H9 (cell line): ENCODE data around the gene TM9SF4. TPM values are rescaled to one million over a fixed set of nuclear protein-coding genes. Genes with fewer than 3 reads are reported as not detected.
A peak's percentile ranks its signal among the peaks of the same experiment; 100 is the strongest.

ENCODE experiments used
- DNase-seq: peaks from one replicate; pipeline ENCODE4 v3.0.0-alpha.2; 2017
- H2AFZ ChIP-seq: one replicate; pipeline ENCODE4 v1.6.1; 2013; ENCODE audit warnings: mild to moderate bottlenecking, low read length, control low read depth, moderate library complexity
- H2AK5ac ChIP-seq: 2 replicates; pipeline ENCODE4 v1.6.1; 2013; ENCODE audit warnings: low read length, control low read depth, mixed read lengths; ENCODE audit not compliant: insufficient read length
- H2BK120ac ChIP-seq: one replicate; pipeline ENCODE4 v1.6.1; 2013; ENCODE audit warnings: low read depth, mild to moderate bottlenecking, low read length, control low read depth, inconsistent platforms; ENCODE audit not compliant: poor library complexity, severe bottlenecking
- H2BK12ac ChIP-seq: 2 replicates; pipeline ENCODE4 v1.6.1; 2013; ENCODE audit warnings: low read length, control low read depth, mixed read lengths, low read depth; ENCODE audit not compliant: insufficient read length
- H2BK15ac ChIP-seq: 2 replicates; pipeline ENCODE4 v1.6.1; 2013; ENCODE audit warnings: low read depth, low read length, control low read depth
- H2BK20ac ChIP-seq: one replicate; pipeline ENCODE4 v1.6.1; 2013; ENCODE audit warnings: low read depth, mild to moderate bottlenecking, low read length, control low read depth, inconsistent platforms; ENCODE audit not compliant: poor library complexity, severe bottlenecking
- H2BK5ac ChIP-seq: 2 replicates; pipeline ENCODE4 v1.6.1; 2013; ENCODE audit warnings: low read length, control low read depth, mixed read lengths; ENCODE audit not compliant: insufficient read length
- H3K14ac ChIP-seq: 2 replicates; pipeline ENCODE4 v1.6.1; 2013; ENCODE audit warnings: low read length, control low read depth; ENCODE audit not compliant: insufficient read depth
- H3K18ac ChIP-seq: 2 replicates; pipeline ENCODE4 v1.6.1; 2013; ENCODE audit warnings: low read depth, mild to moderate bottlenecking, mixed read lengths, low read length, control low read depth; ENCODE audit not compliant: insufficient read length
- H3K23ac ChIP-seq: 2 replicates; pipeline ENCODE4 v1.6.1; 2013; ENCODE audit warnings: low read length, control low read depth, mixed read lengths, low read depth; ENCODE audit not compliant: insufficient read length
- H3K23me2 ChIP-seq: 2 replicates; pipeline ENCODE4 v1.6.1; 2013; ENCODE audit warnings: low read depth, mild to moderate bottlenecking, mixed read lengths, low read length, control low read depth; ENCODE audit not compliant: insufficient read length, poor library complexity, severe bottlenecking
- H3K27ac ChIP-seq: 2 replicates; pipeline ENCODE4 v1.5.1; 2013; ENCODE audit warnings: low read length, control low read depth, mixed read lengths, low read depth; ENCODE audit not compliant: insufficient read length
- H3K27me3 ChIP-seq: 2 replicates; pipeline ENCODE4 v1.6.1; 2013; ENCODE audit warnings: low read length, control low read depth, inconsistent platforms; ENCODE audit not compliant: insufficient read depth
- H3K4ac ChIP-seq: 2 replicates; pipeline ENCODE4 v1.6.1; 2013; ENCODE audit warnings: low read depth, mild to moderate bottlenecking, control low read depth, inconsistent platforms, low read length, moderate library complexity
- H3K4me1 ChIP-seq: 2 replicates; pipeline ENCODE4 v1.6.1; 2013; ENCODE audit warnings: low read length, control low read depth, inconsistent platforms; ENCODE audit not compliant: insufficient read depth
- H3K4me2 ChIP-seq: 2 replicates; pipeline ENCODE4 v1.6.1; 2013; ENCODE audit warnings: low read length, control low read depth, mixed read lengths; ENCODE audit not compliant: insufficient read length, insufficient read depth
- H3K56ac ChIP-seq: 2 replicates; pipeline ENCODE4 v1.6.1; 2013; ENCODE audit warnings: low read depth, mild to moderate bottlenecking, mixed read lengths, low read length, control low read depth; ENCODE audit not compliant: insufficient read length
- H3K79me1 ChIP-seq: 2 replicates; pipeline ENCODE4 v1.6.1; 2013; ENCODE audit warnings: low read depth, mild to moderate bottlenecking, moderate library complexity, low read length, control low read depth, inconsistent platforms; ENCODE audit not compliant: insufficient read depth, poor library complexity, severe bottlenecking
- H3K79me2 ChIP-seq: 2 replicates; pipeline ENCODE4 v1.6.1; 2013; ENCODE audit warnings: low read length, control low read depth, inconsistent platforms; ENCODE audit not compliant: insufficient read depth
- H3K9ac ChIP-seq: 2 replicates; pipeline ENCODE4 v1.6.1; 2013; ENCODE audit warnings: low read length, control low read depth, mixed read lengths; ENCODE audit not compliant: insufficient read length; ENCODE audit errors: extremely low read depth
- H3K9me3 ChIP-seq: one replicate; pipeline ENCODE4 v1.6.1; 2013; ENCODE audit warnings: low read depth, low read length, inconsistent platforms; ENCODE audit not compliant: control insufficient read depth
- H3T11ph ChIP-seq: one replicate; pipeline ENCODE4 v1.6.1; 2013; ENCODE audit warnings: mild to moderate bottlenecking, low read length, control low read depth, inconsistent platforms
- H4K20me1 ChIP-seq: one replicate; pipeline ENCODE4 v1.6.1; 2013; ENCODE audit not compliant: control insufficient read depth, insufficient read length, insufficient read depth
- H4K5ac ChIP-seq: 2 replicates; pipeline ENCODE4 v1.6.1; 2013; ENCODE audit warnings: low read depth, mild to moderate bottlenecking, mixed read lengths, low read length, control low read depth; ENCODE audit not compliant: insufficient read length
- H4K8ac ChIP-seq: replicated peaks from 2 replicates; pipeline ENCODE4 v1.6.1; 2013; ENCODE audit warnings: low read length, control low read depth, mixed read lengths, low read depth; ENCODE audit not compliant: insufficient read length
- H4K91ac ChIP-seq: 2 replicates; pipeline ENCODE4 v1.6.1; 2013; ENCODE audit warnings: low read depth, mild to moderate bottlenecking, moderate library complexity, mixed read lengths, low read length, control low read depth; ENCODE audit not compliant: insufficient read length
- H3K27ac Mint-ChIP-seq, 3 experiments: 2 replicates in 2 of 3; 3 replicates in 1 of 3; pipeline ENCODE4 v1.8.0; 2020 to 2021; ENCODE audit warnings: mixed read lengths in 3 of 3, mild to moderate bottlenecking in 1 of 3, moderate library complexity in 1 of 3
- H3K27me3 Mint-ChIP-seq: 2 replicates; pipeline ENCODE4 v1.8.0; 2021; ENCODE audit warnings: low read depth, mild to moderate bottlenecking, moderate library complexity, mixed read lengths
- H3K36me3 Mint-ChIP-seq, 3 experiments: 2 replicates in 2 of 3; 3 replicates in 1 of 3; pipeline ENCODE4 v1.8.0; 2020 to 2021; ENCODE audit warnings: low read depth in 3 of 3, mixed read lengths in 3 of 3; ENCODE audit not compliant: insufficient read depth in 1 of 3
- H3K4me1 Mint-ChIP-seq, 2 experiments: 2 replicates each; pipeline ENCODE4 v1.8.0; 2020; ENCODE audit warnings: mixed read lengths in 2 of 2
- H3K4me3 Mint-ChIP-seq, 2 experiments: 2 replicates in 1 of 2; 3 replicates in 1 of 2; pipeline ENCODE4 v1.8.0; 2020 to 2021; ENCODE audit warnings: mild to moderate bottlenecking in 2 of 2, mixed read lengths in 2 of 2, moderate library complexity in 1 of 2
- H3K9me3 Mint-ChIP-seq, 2 experiments: 2 replicates in 1 of 2; 3 replicates in 1 of 2; pipeline ENCODE4 v1.8.0; 2020; ENCODE audit warnings: mild to moderate bottlenecking in 2 of 2, mixed read lengths in 2 of 2, moderate library complexity in 1 of 2
- CTCF ChIP-seq: fragments of 200-600 bp; sonication (generic); conservative IDR thresholded peaks from 3 replicates; pipeline ENCODE4 v1.8.0; 2021; ENCODE audit warnings: antibody characterized with exemption, mild to moderate bottlenecking
- WGBS: extraction: QIAGEN DNeasy Blood & Tissue Kit; methylation state at CpG from one replicate; pipeline ENCODE4 v1.1.7; 2013; ENCODE audit warnings: missing lambda C conversion rate, low lambda C conversion rate, mixed read lengths; ENCODE audit not compliant: insufficient read length; ENCODE audit errors: extremely low coverage; 5-methylcytosine and 5-hydroxymethylcytosine counted together
- total RNA-seq: library from RNA; stranded (reverse); gene quantifications from 2 replicates; pipeline ENCODE4 v1.2.1, GENCODE V29; 2021

TM9SF4 gene
- total RNA-seq, 1 experiment from 2014 or later: 62.3 TPM

GRCh38 chr20:32070690-32071213, 38.8 kb upstream of the TM9SF4 start:
- no peak overlapping the region for H3T11ph ChIP-seq
- WGBS: no CpG with 5 or more reads among the region's 4 CpGs
- TF ChIP-seq CTCF: no peak
- H2BK15ac ChIP-seq: no peak overlapping the region
- no peak overlapping the region for H3K4me2 ChIP-seq
- H2BK120ac ChIP-seq: no peak overlapping the region
- no peak overlapping the region for H3K56ac ChIP-seq
- no peak overlapping the region for H2AFZ ChIP-seq
- no peak overlapping the region for H3K14ac ChIP-seq
- no peak overlapping the region for H4K91ac ChIP-seq
- H3K79me1 ChIP-seq: no peaks in the 10 kb centered on the region
- H2BK12ac ChIP-seq: no peak overlapping the region
- no peak overlapping the region for H2BK5ac ChIP-seq
- H2BK20ac ChIP-seq: no peak overlapping the region
- H3K4me1 ChIP-seq: no peaks in the 10 kb centered on the region
- Mint-ChIP-seq H3K27me3 (peaks cover 15% of the 10 kb centered on the region), H3K4me1 (peaks cover 15 to 30% of the 10 kb centered on the region in 2 experiments), H3K4me3 (no peak overlapping the region), H3K36me3 (no peaks in the 10 kb centered on the region), H3K27ac (peak overlapping the region in 1 of 3 experiments; percentile 7; a peak in 1 of 7 replicates), H3K9me3 (no peaks in the 10 kb centered on the region)
- H4K20me1 ChIP-seq: no peaks in the 10 kb centered on the region
- no peak overlapping the region for H2AK5ac ChIP-seq
- no peak overlapping the region for H3K23ac ChIP-seq
- H3K23me2 ChIP-seq: no peaks in the 10 kb centered on the region
- no peaks in the 10 kb centered on the region for H3K9me3 ChIP-seq
- no peaks in the 10 kb centered on the region for H3K79me2 ChIP-seq
- H3K4ac ChIP-seq: no peak overlapping the region
- no peak overlapping the region for H3K27ac ChIP-seq
- no peaks in the 10 kb centered on the region for H3K27me3 ChIP-seq
- H4K8ac ChIP-seq: no peak overlapping the region
- no peak for DNase-seq
- H4K5ac ChIP-seq: no peak overlapping the region
- no peak overlapping the region for H3K9ac ChIP-seq
- no peak overlapping the region for H3K18ac ChIP-seq
